Measurements from ENCODE around the gene COPS7B.
A peak's percentile ranks its signal among the peaks of the same experiment; 100 is the strongest.

Gene COPS7B

GRCh38 chr2:231780123-231780908 is 5.9 kb upstream of the COPS7B start:
- peak overlapping the region; percentile 83 for H3K4me3 ChIP-seq (ENCODE audit: low read depth, low read length)
- DNase-seq (ENCODE audit: low read depth), result peak; percentile 23
- TF ChIP-seq CTCF (IDR thresholded peaks at IDR 0.05; ENCODE audit: insufficient read depth, low read depth, low read length, missing control alignments), result no peak

GRCh38 chr2:231780909-231781797 is 5.1 kb upstream of the COPS7B start, which contains the start of gene PDE6D:
Gene PDE6D, minus strand, starts transcription at chr2:231781282. Its CDS starts 168 bp downstream, at chr2:231781114.
- peak within 1 kb of the TSS; percentile 83 for H3K4me3 ChIP-seq (ENCODE audit: low read depth, low read length)
- no peak for TF ChIP-seq CTCF (IDR thresholded peaks at IDR 0.05; ENCODE audit: insufficient read depth, low read depth, low read length, missing control alignments)
- DNase-seq (ENCODE audit: low read depth), result peak; percentile 99

- peak overlapping the region; percentile 83 for H3K4me3 ChIP-seq (ENCODE audit: low read depth, low read length)
- no peak for TF ChIP-seq CTCF (IDR thresholded peaks at IDR 0.05; ENCODE audit: insufficient read depth, low read depth, low read length, missing control alignments)
- DNase-seq (ENCODE audit: low read depth), result peak; percentile 62
Measured at GRCh38 chr2:231781798-231782726, 4.2 kb upstream of the COPS7B start.

- TF ChIP-seq CTCF (IDR thresholded peaks at IDR 0.05; ENCODE audit: insufficient read depth, low read depth, low read length, missing control alignments), result no peak
- H3K4me3 ChIP-seq (ENCODE audit: low read depth, low read length), result peak overlapping the region; percentile 85
- DNase-seq (ENCODE audit: low read depth), result peak; percentile 45
Measured at GRCh38 chr2:231785413-231785812, 832 bp upstream of the COPS7B start.

DNA sequence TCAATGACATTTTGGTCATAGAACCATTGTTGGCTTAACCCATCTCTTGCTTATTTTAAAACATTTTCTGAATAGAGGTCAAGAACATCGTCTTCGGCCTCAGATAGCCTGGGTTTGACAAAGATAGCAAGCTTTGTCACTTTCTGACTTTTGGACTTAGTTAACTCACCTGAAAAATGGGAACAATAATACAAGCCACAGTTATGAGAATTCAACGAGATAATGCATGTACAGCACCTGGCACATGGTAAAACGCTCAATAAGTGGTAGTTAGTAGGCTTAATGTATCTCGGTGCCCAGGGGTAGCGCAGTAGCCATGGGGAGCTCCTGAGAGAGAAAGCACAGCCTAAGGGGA is 446 bp upstream of the COPS7B start:
- no peak for DNase-seq (ENCODE audit: low read depth)
- peak overlapping the region; percentile 85 for H3K4me3 ChIP-seq (ENCODE audit: low read depth, low read length)
- no peak for TF ChIP-seq CTCF (IDR thresholded peaks at IDR 0.05; ENCODE audit: insufficient read depth, low read depth, low read length, missing control alignments)

DNA sequence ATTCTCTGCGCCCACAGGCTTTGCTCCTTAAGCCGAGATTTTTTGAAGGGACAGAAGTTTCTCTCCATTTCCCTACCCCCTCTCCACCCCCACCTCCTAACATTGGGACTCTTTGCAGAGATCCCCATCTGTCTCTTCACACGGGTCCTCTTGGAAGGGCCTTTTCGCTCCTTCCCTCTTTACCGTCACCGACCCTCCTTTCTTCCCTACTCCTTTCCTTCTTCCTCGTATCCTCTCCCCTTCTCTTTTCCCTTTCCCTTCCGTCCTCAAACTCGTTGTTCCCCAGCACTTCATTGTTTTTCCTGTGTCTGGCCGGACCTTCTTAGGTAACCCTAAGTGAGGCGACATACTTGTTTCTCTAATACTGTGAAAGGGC is 660 bp downstream of the COPS7B start:
- no peak for DNase-seq (ENCODE audit: low read depth)
- TF ChIP-seq CTCF (IDR thresholded peaks at IDR 0.05; ENCODE audit: insufficient read depth, low read depth, low read length, missing control alignments), result no peak
- peak overlapping the region; percentile 85 for H3K4me3 ChIP-seq (ENCODE audit: low read depth, low read length)

Data from GM12865 (cell line).